Gastrocnemius medialis (tissue), 4 donors: ENCODE measurements around the gene IFI27L2.

Experiments used
- POLR2A ChIP-seq, 2 donors: fragments of 450-650 bp; IDR thresholded peaks; one replicate each; pipeline ENCODE4 v1.6.1; 2017; ENCODE audit warnings: antibody characterized with exemption in 2 of 2, mild to moderate bottlenecking in 2 of 2, moderate library complexity in 2 of 2
- TF ChIP-seq, protein P1 (sequence below), 5 experiments: fragments of 450-650 bp in 3 of 5; fragments of 200-600 bp in 2 of 5; sonication (generic) in 2 of 5; IDR thresholded peaks in 4 of 5; conservative IDR thresholded peaks in 1 of 5; 1 replicate in 4 of 5; 2 replicates in 1 of 5; pipeline ENCODE4 v1.5.1; 2016 to 2019; ENCODE audit warnings: antibody characterized with exemption in 5 of 5, mild to moderate bottlenecking in 3 of 5, moderate library complexity in 3 of 5

GRCh38 chr14:94099006-94099405 is 30.4 kb downstream of the IFI27L2 start:
- TF ChIP-seq, protein P1, sequence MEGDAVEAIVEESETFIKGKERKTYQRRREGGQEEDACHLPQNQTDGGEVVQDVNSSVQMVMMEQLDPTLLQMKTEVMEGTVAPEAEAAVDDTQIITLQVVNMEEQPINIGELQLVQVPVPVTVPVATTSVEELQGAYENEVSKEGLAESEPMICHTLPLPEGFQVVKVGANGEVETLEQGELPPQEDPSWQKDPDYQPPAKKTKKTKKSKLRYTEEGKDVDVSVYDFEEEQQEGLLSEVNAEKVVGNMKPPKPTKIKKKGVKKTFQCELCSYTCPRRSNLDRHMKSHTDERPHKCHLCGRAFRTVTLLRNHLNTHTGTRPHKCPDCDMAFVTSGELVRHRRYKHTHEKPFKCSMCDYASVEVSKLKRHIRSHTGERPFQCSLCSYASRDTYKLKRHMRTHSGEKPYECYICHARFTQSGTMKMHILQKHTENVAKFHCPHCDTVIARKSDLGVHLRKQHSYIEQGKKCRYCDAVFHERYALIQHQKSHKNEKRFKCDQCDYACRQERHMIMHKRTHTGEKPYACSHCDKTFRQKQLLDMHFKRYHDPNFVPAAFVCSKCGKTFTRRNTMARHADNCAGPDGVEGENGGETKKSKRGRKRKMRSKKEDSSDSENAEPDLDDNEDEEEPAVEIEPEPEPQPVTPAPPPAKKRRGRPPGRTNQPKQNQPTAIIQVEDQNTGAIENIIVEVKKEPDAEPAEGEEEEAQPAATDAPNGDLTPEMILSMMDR (IDR thresholded peaks at IDR 0.05 in 4 of 5, conservative IDR thresholded peaks at IDR 0.05 in 1 of 5) = no peak
- no peak for TF ChIP-seq POLR2A (IDR thresholded peaks at IDR 0.05)
